GM10266 (cell line): ENCODE results near the gene NAPSA.
"Not testable (repeated sequence)": the region's sequence is repeated elsewhere in the genome, so short reads cannot be mapped to it uniquely, and the experiment has no call there.

Experiments used
- DNase-seq: peaks from one replicate; pipeline ENCODE4 v3.0.0; 2012; ENCODE audit errors: extremely low spot score
- TF ChIP-seq, protein P1 (sequence below): IDR thresholded peaks from 2 replicates; pipeline ENCODE4 v1.5.1; 2012; ENCODE audit warnings: mild to moderate bottlenecking, low read depth; ENCODE audit not compliant: control insufficient read depth, insufficient read depth; ENCODE audit errors: missing control alignments

Gene NAPSA

DNA sequence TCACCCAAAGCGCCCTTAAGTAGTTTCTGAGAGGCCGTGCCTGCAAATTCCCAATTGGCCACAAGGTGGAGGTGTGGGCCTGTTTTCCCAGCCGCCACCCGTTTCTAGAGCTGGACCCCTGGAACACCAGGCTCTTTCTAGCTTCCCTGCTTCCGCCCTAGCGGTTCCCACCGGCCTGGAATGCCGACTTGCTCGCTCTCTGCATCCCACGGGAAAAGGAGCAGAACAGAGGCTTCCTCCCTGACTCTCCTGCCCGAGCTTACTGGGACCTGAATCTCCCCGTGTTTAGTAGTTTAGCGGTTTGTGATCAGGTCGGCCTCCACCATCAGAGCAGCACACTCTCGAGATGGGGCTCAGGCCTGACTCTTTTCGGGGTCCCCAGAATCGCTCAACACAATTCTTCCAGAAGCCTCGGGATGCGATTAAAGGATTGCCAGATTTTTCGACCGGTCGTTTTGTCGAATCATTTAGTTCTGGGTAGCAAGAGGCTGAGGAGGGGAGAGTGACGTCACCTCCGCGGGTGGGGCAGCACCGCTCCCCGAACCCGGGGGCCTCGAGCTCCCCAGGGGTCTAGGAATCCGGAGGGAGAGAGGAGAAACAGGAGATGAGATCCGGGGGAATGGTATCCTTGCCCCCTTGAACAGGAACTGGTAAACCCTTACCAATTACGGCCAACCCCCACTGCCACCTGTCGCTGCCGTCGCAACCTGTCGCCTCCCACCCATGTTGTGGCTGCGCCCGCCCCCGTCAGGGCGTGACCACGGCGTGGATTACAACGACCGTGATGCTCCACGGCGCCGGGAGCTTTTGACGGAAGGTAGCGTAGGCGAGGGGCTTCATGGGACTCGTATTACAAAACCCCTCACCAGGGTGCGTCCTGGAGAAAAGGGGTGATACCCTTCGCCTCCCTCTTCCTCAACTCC, 8.0 kb downstream of the NAPSA start:
- DNase-seq, result peak; percentile 47
- TF ChIP-seq, protein P1, sequence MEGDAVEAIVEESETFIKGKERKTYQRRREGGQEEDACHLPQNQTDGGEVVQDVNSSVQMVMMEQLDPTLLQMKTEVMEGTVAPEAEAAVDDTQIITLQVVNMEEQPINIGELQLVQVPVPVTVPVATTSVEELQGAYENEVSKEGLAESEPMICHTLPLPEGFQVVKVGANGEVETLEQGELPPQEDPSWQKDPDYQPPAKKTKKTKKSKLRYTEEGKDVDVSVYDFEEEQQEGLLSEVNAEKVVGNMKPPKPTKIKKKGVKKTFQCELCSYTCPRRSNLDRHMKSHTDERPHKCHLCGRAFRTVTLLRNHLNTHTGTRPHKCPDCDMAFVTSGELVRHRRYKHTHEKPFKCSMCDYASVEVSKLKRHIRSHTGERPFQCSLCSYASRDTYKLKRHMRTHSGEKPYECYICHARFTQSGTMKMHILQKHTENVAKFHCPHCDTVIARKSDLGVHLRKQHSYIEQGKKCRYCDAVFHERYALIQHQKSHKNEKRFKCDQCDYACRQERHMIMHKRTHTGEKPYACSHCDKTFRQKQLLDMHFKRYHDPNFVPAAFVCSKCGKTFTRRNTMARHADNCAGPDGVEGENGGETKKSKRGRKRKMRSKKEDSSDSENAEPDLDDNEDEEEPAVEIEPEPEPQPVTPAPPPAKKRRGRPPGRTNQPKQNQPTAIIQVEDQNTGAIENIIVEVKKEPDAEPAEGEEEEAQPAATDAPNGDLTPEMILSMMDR, result peak; percentile 82

DNA sequence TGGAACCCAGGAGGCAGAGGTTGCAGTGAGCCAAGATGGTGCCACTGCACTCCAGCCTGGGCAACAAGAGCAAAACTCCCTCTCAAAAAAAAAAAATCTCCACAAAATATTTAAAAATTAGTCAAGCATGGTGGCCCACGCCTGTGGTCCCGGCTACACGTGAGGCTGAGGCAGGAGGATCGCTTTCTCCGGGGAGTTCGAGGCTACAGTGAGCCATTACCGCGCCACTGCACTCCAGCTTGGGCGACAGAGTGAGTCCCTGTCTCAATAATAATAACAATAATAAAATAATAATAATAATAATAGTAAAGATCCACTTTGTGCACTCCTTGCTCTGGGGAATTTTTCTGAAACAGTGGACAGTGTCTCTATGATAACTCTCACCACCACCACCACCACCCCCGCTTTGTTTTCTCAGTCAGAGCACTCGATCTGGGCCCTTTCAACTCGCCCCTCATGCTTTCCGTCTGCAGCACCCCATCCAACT, 8.7 kb downstream of the NAPSA start:
- TF ChIP-seq, protein P1, result no peak
- no peak for DNase-seq

DNA sequence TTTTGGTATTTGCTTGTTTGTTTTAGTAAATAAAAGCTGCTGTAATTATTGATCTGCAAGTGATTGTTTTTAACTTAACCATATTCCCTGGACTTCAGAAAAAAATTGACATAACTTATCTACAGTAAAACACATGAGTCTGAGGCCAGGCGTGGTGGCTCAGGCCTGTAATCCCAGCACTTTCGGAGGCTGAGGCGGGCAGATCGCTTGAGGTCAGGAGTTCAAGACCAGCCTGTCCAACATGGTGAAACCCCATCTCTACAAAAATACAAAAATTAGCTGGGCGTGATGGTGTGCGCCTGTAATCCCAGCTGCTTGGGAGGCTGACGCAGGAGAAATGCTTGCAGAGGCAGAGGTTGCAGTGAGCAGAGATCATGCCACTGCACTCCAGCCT, 12.0 kb downstream of the NAPSA start:
- not testable (repeated sequence) for DNase-seq

DNA sequence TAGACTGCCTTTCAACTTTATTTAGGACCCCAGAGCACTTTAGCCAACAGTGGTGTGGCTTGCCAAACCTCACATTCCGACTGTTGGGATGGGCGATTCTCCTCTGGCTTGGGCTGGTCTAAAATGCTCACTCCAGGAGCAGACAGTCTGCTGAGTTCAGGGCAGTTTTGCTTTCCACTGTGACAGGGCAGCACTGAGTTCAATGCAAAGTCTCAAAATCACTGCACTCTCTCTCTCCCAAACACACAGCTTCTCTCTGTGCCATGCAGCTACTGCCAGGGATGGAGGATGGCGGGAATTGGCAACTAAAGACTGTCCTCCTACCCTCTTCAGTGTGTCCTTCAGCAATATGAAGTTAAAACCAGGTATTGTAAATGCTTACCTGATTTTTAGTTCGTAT, 13.2 kb downstream of the NAPSA start:
- TF ChIP-seq, protein P1, result no peak
- DNase-seq, result no peak

DNA sequence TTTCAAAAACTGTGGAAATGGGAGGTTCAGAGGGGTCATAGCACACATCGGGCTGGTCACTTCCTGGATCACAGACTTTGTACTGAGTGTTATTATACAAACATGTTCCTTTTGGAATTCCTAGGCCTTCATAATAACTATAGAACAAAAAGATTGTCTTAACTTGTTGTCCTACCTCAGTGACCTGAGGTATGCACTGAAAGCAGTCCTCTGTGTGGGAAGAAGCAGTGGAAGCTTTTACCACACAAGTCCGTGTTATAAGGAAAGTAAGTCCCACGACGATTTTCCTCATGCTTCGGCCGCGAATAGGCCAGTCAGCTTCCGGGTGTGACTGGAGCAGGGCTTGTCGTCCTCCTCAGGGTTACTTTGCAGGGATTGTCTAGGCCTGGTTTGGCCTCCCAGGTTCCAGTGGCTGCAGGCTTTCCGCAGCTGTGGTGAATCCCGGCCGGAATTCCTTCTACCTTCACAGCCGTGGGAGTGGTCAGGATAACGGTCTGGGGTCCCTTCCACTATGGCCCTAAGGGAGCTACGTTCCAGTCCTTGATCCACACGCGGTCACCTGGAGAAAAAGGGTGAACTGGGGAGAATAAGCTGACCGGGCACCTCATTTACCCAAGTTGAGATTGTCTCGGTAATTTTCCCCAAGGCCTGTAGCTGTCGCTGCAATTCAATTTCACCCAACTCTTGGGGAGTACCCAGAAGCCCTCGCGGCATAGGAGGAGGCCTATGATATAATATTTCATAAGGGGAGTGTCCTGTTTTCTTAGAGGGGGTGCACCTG, 16.0 kb downstream of the NAPSA start:
- TF ChIP-seq, protein P1, result no peak
- no peak for DNase-seq

DNA sequence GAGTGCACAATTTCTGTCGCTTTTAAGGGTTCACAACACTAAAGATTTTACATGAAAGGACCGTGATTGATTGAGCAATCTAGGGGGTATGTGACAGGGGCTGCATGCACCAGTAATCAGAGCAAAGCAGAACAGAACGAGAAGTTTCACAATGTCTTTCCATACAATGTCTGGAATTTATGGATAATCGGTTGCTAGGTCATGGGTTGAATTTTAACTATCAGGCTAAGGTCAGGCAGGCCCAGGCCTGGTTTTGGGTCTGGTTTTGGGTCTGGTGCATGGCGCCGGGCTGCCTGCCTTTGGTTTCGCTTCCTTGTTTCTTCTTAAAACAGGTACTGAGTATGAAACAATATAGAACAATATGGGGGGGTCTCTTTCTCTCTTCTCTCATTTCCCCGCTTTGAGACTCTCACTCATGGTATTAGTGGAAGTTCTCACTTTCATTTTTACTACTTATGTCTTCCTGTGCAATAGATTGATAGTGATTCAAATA, 18.3 kb downstream of the NAPSA start:
- not testable (repeated sequence) for DNase-seq

DNA sequence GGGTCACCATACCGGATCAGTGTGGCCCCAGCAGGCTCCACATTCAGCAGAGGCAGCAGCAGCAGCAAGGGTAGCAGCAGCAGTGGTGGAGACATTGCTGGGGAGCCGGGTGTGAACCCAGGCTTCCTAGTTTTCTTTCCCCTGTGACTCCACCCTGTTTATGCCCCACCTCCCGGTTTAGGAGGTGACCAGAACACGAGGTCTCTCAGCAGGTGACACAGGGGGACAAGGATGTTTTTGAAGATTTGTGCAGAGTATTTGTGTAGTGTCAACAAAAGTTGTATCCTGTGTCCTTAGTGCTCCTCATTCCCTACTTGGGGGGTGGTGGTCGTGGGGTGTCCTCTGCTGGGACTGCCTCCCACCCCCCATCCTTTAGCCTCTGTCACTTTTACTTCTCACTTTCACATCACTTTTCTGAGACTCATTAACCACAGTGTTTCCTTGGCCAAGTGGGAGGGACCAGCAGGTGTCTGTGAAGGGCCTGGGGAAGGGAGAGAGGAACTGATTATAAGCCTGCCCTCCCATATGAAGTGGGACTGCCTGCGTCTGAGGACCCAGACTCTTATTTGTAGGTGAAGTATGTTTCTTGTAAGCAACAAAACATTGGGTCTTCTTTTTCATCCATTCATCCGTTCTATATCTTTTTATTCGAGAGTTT, 20.6 kb downstream of the NAPSA start:
- TF ChIP-seq, protein P1, result no peak
- DNase-seq, result no peak

DNA sequence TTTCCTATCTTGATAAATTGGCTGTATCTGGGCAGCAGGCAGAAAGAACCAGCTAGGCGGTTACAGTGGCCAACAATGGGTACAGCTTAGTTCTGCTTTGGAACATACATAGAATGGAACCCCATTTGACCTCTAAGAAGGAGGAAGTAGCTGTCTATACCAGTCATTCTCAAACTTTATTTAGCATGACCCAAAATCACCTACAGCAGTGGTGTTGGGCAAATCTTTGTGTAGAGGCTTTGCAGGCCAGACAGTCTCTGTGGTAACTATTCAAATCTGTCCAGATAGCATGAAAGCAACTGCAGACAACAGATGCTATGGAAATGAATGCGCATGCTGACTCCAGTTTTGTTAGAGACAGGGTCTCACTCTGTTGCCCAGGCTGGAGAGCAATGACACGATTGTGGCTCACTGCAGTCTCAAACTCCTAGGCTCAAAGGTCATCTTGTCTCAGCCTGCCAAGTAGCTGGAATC, 24.3 kb downstream of the NAPSA start:
- TF ChIP-seq, protein P1, result no peak
- DNase-seq, result peak; percentile 45
